Keratinocyte (primary cell): ENCODE data around the gene MMD2.

ENCODE experiments used
- EZH2 ChIP-seq: IDR thresholded peaks from one replicate; pipeline ENCODE4 v1.6.1; 2012; ENCODE audit warnings: inconsistent platforms, mild to moderate bottlenecking, low read length, moderate library complexity
- TF ChIP-seq, protein P1 (sequence below), 3 experiments: IDR thresholded peaks in 1 of 3; conservative IDR thresholded peaks in 1 of 3; optimal IDR thresholded peaks in 1 of 3; 2 replicates in 2 of 3; 3 replicates in 1 of 3; pipeline versions ENCODE3 to v1.5.1; 2011; ENCODE audit warnings: low read length in 3 of 3, mild to moderate bottlenecking in 3 of 3, moderate library complexity in 2 of 3, control low read depth in 1 of 3, inconsistent platforms in 1 of 3; ENCODE audit not compliant: insufficient read depth in 2 of 3; ENCODE audit errors: extremely low read depth in 1 of 3

DNA sequence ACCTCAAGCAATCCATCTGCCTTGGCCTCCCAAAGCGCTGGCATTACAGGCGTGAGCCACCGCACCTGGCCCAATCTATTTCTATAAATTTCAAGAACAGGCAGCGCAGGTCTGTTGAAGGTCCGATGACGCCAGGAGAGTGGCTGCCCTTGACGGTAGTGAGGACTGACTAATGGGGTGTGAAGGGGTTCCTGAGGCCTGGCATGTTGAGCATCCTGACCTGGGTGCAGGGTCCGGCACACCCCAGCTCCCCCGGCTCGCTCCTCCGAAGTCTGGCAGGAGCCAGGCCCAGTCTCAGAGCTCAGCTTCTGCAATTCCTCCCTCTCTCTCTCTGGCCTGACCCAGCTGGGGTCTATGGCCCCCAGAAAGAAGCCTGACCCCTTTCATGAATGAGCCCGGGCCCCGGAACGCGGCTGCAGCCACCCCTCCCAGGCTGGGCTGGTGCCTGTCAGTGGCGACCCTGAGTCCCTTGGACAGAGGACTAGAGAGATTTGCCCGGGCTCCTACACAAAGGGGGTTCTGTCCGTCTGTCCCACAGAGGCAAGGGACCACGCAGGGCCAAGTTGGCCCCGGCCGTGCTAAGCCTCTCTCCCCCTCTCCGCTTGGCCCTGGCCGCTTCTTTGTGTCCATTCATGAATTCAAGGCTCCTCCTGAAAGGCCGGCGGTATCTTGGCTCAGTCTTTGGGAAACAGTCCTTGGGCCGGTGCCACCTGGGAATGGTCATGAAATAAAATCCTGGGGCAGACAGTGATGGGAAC, 18.8 kb downstream of the MMD2 start:
- TF ChIP-seq, protein P1, sequence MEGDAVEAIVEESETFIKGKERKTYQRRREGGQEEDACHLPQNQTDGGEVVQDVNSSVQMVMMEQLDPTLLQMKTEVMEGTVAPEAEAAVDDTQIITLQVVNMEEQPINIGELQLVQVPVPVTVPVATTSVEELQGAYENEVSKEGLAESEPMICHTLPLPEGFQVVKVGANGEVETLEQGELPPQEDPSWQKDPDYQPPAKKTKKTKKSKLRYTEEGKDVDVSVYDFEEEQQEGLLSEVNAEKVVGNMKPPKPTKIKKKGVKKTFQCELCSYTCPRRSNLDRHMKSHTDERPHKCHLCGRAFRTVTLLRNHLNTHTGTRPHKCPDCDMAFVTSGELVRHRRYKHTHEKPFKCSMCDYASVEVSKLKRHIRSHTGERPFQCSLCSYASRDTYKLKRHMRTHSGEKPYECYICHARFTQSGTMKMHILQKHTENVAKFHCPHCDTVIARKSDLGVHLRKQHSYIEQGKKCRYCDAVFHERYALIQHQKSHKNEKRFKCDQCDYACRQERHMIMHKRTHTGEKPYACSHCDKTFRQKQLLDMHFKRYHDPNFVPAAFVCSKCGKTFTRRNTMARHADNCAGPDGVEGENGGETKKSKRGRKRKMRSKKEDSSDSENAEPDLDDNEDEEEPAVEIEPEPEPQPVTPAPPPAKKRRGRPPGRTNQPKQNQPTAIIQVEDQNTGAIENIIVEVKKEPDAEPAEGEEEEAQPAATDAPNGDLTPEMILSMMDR (optimal IDR thresholded peaks at IDR 0.05 in 1 of 3, IDR thresholded peaks at IDR 0.05 in 1 of 3, conservative IDR thresholded peaks at IDR 0.05 in 1 of 3; ENCODE audit: extremely low read depth in 1 of 3, insufficient read depth in 2 of 3, low read length in 3 of 3) = no peak
- TF ChIP-seq EZH2 = no peak
